ENCODE data around the gene JPH2.

JPH2 gene

GRCh38 chr20:44081888-44082287 is 105.1 kb downstream of the JPH2 start:
- Histone ChIP-seq H3K36me3 (ENCODE audit: insufficient read depth, low read length) (no peaks in the 10 kb centered on the region), H3K9me3 (ENCODE audit: insufficient read depth, low read length, severe bottlenecking) (no peaks in the 10 kb centered on the region), H3K4me1 (ENCODE audit: insufficient read depth, low read length) (no peaks in the 10 kb centered on the region), H3K79me2 (ENCODE audit: insufficient read depth, low read length) (no peaks in the 10 kb centered on the region), H3K9ac (ENCODE audit: low read depth, low read length) (no peak overlapping the region), H3K27ac (ENCODE audit: low read length) (no peak overlapping the region), H3K27me3 (ENCODE audit: insufficient read depth, low read length, poor library complexity) (peaks cover 3% of the 10 kb centered on the region), H4K20me1 (ENCODE audit: insufficient read depth, low read length) (0 out of 2 replicates have a peak, but pooled peaks cover 6% of the 10 kb centered on the region), H3K4me2 (ENCODE audit: insufficient read depth, low read length) (no peak overlapping the region), H2AFZ (ENCODE audit: low read depth, low read length) (no peak overlapping the region), H3K4me3 (ENCODE audit: low read depth in 1 of 2, low read length in 2 of 2) (no peak overlapping the region)
- TF ChIP-seq CTCF (IDR thresholded peaks at IDR 0.05; ENCODE audit: borderline replicate concordance, extremely low read depth, low read length, poor library complexity, severe bottlenecking) (no peak), EZH2 (IDR thresholded peaks at IDR 0.05; ENCODE audit: borderline replicate concordance, low read depth, low read length, severe bottlenecking) (no peak)
- DNase-seq (no peak), ATAC-seq (ENCODE audit: insufficient read depth, low read depth) (no peak)

- Histone ChIP-seq H3K79me2 (ENCODE audit: insufficient read depth, low read length) (no peaks in the 10 kb centered on the region), H3K4me3 (ENCODE audit: low read depth in 1 of 2, low read length in 2 of 2) (no peak overlapping the region), H4K20me1 (ENCODE audit: insufficient read depth, low read length) (0 out of 2 replicates have a peak, but pooled peaks cover 6% of the 10 kb centered on the region), H3K9ac (ENCODE audit: low read depth, low read length) (no peak overlapping the region), H2AFZ (ENCODE audit: low read depth, low read length) (no peak overlapping the region), H3K4me1 (ENCODE audit: insufficient read depth, low read length) (no peaks in the 10 kb centered on the region), H3K4me2 (ENCODE audit: insufficient read depth, low read length) (no peak overlapping the region), H3K27me3 (ENCODE audit: insufficient read depth, low read length, poor library complexity) (peaks cover 3% of the 10 kb centered on the region), H3K36me3 (ENCODE audit: insufficient read depth, low read length) (no peaks in the 10 kb centered on the region), H3K27ac (ENCODE audit: low read length) (no peak overlapping the region), H3K9me3 (ENCODE audit: insufficient read depth, low read length, severe bottlenecking) (no peaks in the 10 kb centered on the region)
- ATAC-seq (ENCODE audit: insufficient read depth, low read depth): no peak
- DNase-seq: no peak
- no peak for TF ChIP-seq EZH2 (IDR thresholded peaks at IDR 0.05; ENCODE audit: borderline replicate concordance, low read depth, low read length, severe bottlenecking)
- TF ChIP-seq CTCF (IDR thresholded peaks at IDR 0.05; ENCODE audit: borderline replicate concordance, extremely low read depth, low read length, poor library complexity, severe bottlenecking): no peak
Measured at GRCh38 chr20:44081476-44081875, 105.5 kb downstream of the JPH2 start.

- Histone ChIP-seq H3K4me2 (ENCODE audit: insufficient read depth, low read length) (no peak overlapping the region), H3K79me2 (ENCODE audit: insufficient read depth, low read length) (no peaks in the 10 kb centered on the region), H2AFZ (ENCODE audit: low read depth, low read length) (no peak overlapping the region), H3K9me3 (ENCODE audit: insufficient read depth, low read length, severe bottlenecking) (no peaks in the 10 kb centered on the region), H3K36me3 (ENCODE audit: insufficient read depth, low read length) (no peaks in the 10 kb centered on the region), H3K4me3 (ENCODE audit: low read depth in 1 of 2, low read length in 2 of 2) (no peak overlapping the region), H3K9ac (ENCODE audit: low read depth, low read length) (no peak overlapping the region), H3K4me1 (ENCODE audit: insufficient read depth, low read length) (no peaks in the 10 kb centered on the region), H4K20me1 (ENCODE audit: insufficient read depth, low read length) (0 out of 2 replicates have a peak, but pooled peaks cover 6% of the 10 kb centered on the region), H3K27ac (ENCODE audit: low read length) (no peak overlapping the region), H3K27me3 (ENCODE audit: insufficient read depth, low read length, poor library complexity) (peaks cover 2% of the 10 kb centered on the region)
- DNase-seq: peak; percentile 81
- peak; percentile 97 for ATAC-seq (ENCODE audit: insufficient read depth, low read depth)
- no peak for TF ChIP-seq EZH2 (IDR thresholded peaks at IDR 0.05; ENCODE audit: borderline replicate concordance, low read depth, low read length, severe bottlenecking)
- TF ChIP-seq CTCF (IDR thresholded peaks at IDR 0.05; ENCODE audit: borderline replicate concordance, extremely low read depth, low read length, poor library complexity, severe bottlenecking): peak; percentile 100
Measured at GRCh38 chr20:44080646-44081267, 106.2 kb downstream of the JPH2 start.
